HepG2 (cell line): ENCODE data around the gene WDR59. TPM values are rescaled to one million over a fixed set of nuclear protein-coding genes. Genes with fewer than 3 reads are reported as not detected.

Source experiments
- ATAC-seq: fragments of 200-7000 bp; cut with Tn5 transposase; 3 replicates; pipeline ENCODE4 v1.9.1; 2020; ENCODE audit warnings: mild to moderate bottlenecking, moderate library complexity
- BruUV-seq: library from RNA; stranded (reverse); fragments of 400-500 nt; replicated peaks from 2 replicates; lab custom pipeline; 2021; lab: Mats Ljungman, UMichigan
- CTCF ChIA-PET: fragments of 300-600 bp; formaldehyde crosslinking; extraction: SDS; loops from one replicate; lab custom pipeline; 2021; ENCODE audit warnings: low total read pairs, inconsistent platforms, low intra/inter-chr PET ratio; lab: Yijun Ruan, JAX
- POLR2A ChIA-PET: fragments of 350-600 bp; sonication (Branson Sonifier 250); formaldehyde crosslinking; loops from one replicate; lab custom pipeline; 2020; ENCODE audit warnings: antibody characterized with exemption, inconsistent platforms; lab: Yijun Ruan, JAX
- DNase-seq: peaks from one replicate; pipeline ENCODE4 v3.0.0-alpha.2; 2015; ENCODE audit warnings: low spot score
- FAIRE-seq: peaks from 3 replicates; lab custom pipeline; 2011; peaks lifted over from hg19 to GRCh38; lab: Jason Lieb, UNC
- H2AFZ ChIP-seq: one replicate; pipeline ENCODE4 v1.6.1; 2011; ENCODE audit warnings: low read length, inconsistent platforms
- H3K27ac ChIP-seq: fragments of 300-600 bp; 3 replicates; pipeline ENCODE4 v1.8.0; 2011; ENCODE audit warnings: mixed run types, mild to moderate bottlenecking, mixed read lengths, low read length, inconsistent platforms; ENCODE audit not compliant: insufficient read depth; ENCODE audit errors: extremely low read length
- H3K27me3 ChIP-seq, 2 experiments: fragments of 200-600 bp in 1 of 2; 2 replicates in 1 of 2; 3 replicates in 1 of 2; pipeline versions ENCODE4 v1.6.0 to v1.8.0; 2011; ENCODE audit warnings: low read length in 2 of 2, mild to moderate bottlenecking in 2 of 2, moderate library complexity in 2 of 2, inconsistent platforms in 1 of 2; ENCODE audit not compliant: insufficient read depth in 2 of 2, control insufficient read depth in 1 of 2
- H3K36me3 ChIP-seq, 2 experiments: fragments of 200-600 bp in 1 of 2; replicated peaks in 1 of 2; 2 replicates in 1 of 2; 3 replicates in 1 of 2; pipeline versions ENCODE4 v1.5.1 to v1.8.0; 2011; ENCODE audit warnings: low read length in 2 of 2, inconsistent platforms in 1 of 2; ENCODE audit not compliant: insufficient read depth in 2 of 2, control insufficient read depth in 1 of 2
- H3K4me1 ChIP-seq: 2 replicates; pipeline ENCODE4 v1.5.1; 2012; ENCODE audit warnings: low read length, inconsistent platforms; ENCODE audit not compliant: insufficient read depth
- H3K4me2 ChIP-seq: 2 replicates; pipeline ENCODE4 v1.6.0; 2011; ENCODE audit warnings: low read depth, low read length, inconsistent platforms
- H3K4me3 ChIP-seq, 3 experiments: fragments of 200-600 bp in 1 of 3; sonication (generic), shearing (Covaris generic) in 1 of 3; replicated peaks in 1 of 3; 2 replicates each; pipeline ENCODE4 v1.5.1; 2011 to 2016; ENCODE audit warnings: low read length in 3 of 3, inconsistent platforms in 2 of 3, low read depth in 2 of 3, mild to moderate bottlenecking in 2 of 3, control low read depth in 1 of 3, mixed read lengths in 1 of 3; ENCODE audit not compliant: insufficient read depth in 1 of 3
- H3K79me2 ChIP-seq: one replicate; pipeline ENCODE4 v1.6.1; 2011; ENCODE audit warnings: low read length, inconsistent platforms; ENCODE audit not compliant: insufficient read depth
- H3K9ac ChIP-seq: 2 replicates; pipeline ENCODE4 v1.6.0; 2011; ENCODE audit warnings: mild to moderate bottlenecking, low read depth, low read length, inconsistent platforms; ENCODE audit not compliant: insufficient read depth
- H3K9me3 ChIP-seq: 2 replicates; pipeline ENCODE4 v1.5.1; 2012; ENCODE audit warnings: mild to moderate bottlenecking, low read length
- H4K20me1 ChIP-seq: 2 replicates; pipeline ENCODE4 v1.6.0; 2011; ENCODE audit warnings: inconsistent platforms, mild to moderate bottlenecking, low read length, moderate library complexity; ENCODE audit not compliant: insufficient read depth
- CHCHD3 ChIP-seq: sonication (generic); formaldehyde crosslinking; IDR thresholded peaks from 2 replicates; pipeline ENCODE4 v1.8.0; 2022; ENCODE audit warnings: mild to moderate bottlenecking, missing genetic modification reagents, moderate library complexity
- GPN1 ChIP-seq: sonication (generic); formaldehyde crosslinking; IDR thresholded peaks from 2 replicates; pipeline ENCODE4 v1.5.1; 2020; ENCODE audit warnings: missing genetic modification reagents, borderline replicate concordance
- KIAA2018 ChIP-seq: sonication (generic); formaldehyde crosslinking; IDR thresholded peaks from 2 replicates; pipeline ENCODE4 v1.5.0; 2020; ENCODE audit warnings: mild to moderate bottlenecking, missing genetic modification reagents, borderline replicate concordance
- NCOA1 ChIP-seq: sonication (generic); formaldehyde crosslinking; IDR thresholded peaks from 2 replicates; pipeline ENCODE4 v1.9.0; 2021; ENCODE audit warnings: missing genetic modification reagents
- THRA ChIP-seq: sonication (generic); formaldehyde crosslinking; IDR thresholded peaks from 2 replicates; pipeline ENCODE4 v1.4.0; 2020; ENCODE audit warnings: missing genetic modification reagents, borderline replicate concordance
- U2AF1 ChIP-seq: fragments of 200-400 bp; formaldehyde crosslinking; optimal IDR thresholded peaks from 2 replicates; pipeline ENCODE3; 2017; ENCODE audit warnings: mild to moderate bottlenecking, low read depth, low read length
- ZBTB20 ChIP-seq: sonication (generic); formaldehyde crosslinking; IDR thresholded peaks from 2 replicates; pipeline ENCODE4 v1.8.1; 2023; ENCODE audit warnings: missing genetic modification reagents, low read depth, mild to moderate bottlenecking, borderline replicate concordance
- ZFP36 ChIP-seq: fragments of 150-350 bp; IDR thresholded peaks from 2 replicates; pipeline ENCODE4 v1.6.1; 2018; ENCODE audit warnings: borderline replicate concordance, low read length, low read depth; ENCODE audit not compliant: partially characterized antibody
- ZNF160 ChIP-seq: sonication (generic); formaldehyde crosslinking; IDR thresholded peaks from 2 replicates; pipeline ENCODE4 v1.8.0; 2022; ENCODE audit warnings: mild to moderate bottlenecking, inconsistent platforms, missing genetic modification reagents
- ZNF333 ChIP-seq: sonication (generic); formaldehyde crosslinking; IDR thresholded peaks from 2 replicates; pipeline ENCODE4 v1.4.0; 2020; ENCODE audit warnings: mild to moderate bottlenecking, missing genetic modification reagents, borderline replicate concordance
- ZNF337 ChIP-seq: sonication (generic); formaldehyde crosslinking; IDR thresholded peaks from 2 replicates; pipeline ENCODE4 v1.5.1; 2020; ENCODE audit warnings: missing genetic modification reagents, low read depth, mild to moderate bottlenecking, borderline replicate concordance
- ZNF430 ChIP-seq: sonication (generic); formaldehyde crosslinking; IDR thresholded peaks from 2 replicates; pipeline ENCODE4 v1.9.0; 2021; ENCODE audit warnings: mild to moderate bottlenecking, missing genetic modification reagents
- WGBS: methylation state at CpG from one replicate; pipeline ENCODE4 v1.1.6; 2017; ENCODE audit warnings: low lambda C conversion rate; 5-methylcytosine and 5-hydroxymethylcytosine counted together
- in situ Hi-C: cut with HindIII; loops from 2 replicates; pipeline ENCODE4 v1.10.0; 2017; ENCODE audit warnings: low pct_unique_long_range_greater_than_20kb; ENCODE audit not compliant: extremely low pct_ligation_motif_present
- intact Hi-C: fragments of 100-400 bp; cut with micrococcal nuclease; formaldehyde crosslinking; loops from one replicate; pipeline ENCODE4 v1.10.0; 2022; ENCODE audit not compliant: unreplicated experiment
- polyA plus RNA-seq, 8 experiments: library from polyadenylated mRNA; depleted of rRNA in 3 of 8; stranded (reverse) in 7 of 8; unstranded in 1 of 8; fragments of >200 nt; fragmentation: Illumina TruSeq in 4 of 8; extraction: Trizol in 4 of 8; gene quantifications; 2 replicates each; pipeline versions ENCODE4 v1.2.1 to v1.2.3, GENCODE V29; 2011 to 2016; ENCODE audit warnings: low read depth in 4 of 8, missing spikeins in 1 of 8, mixed read lengths in 1 of 8; ENCODE audit not compliant: insufficient read depth in 1 of 8
- total RNA-seq, 5 experiments: library from RNA; depleted of rRNA; stranded (reverse); fragments of >200 nt; fragmentation: Illumina TruSeq; extraction: Trizol; gene quantifications; 2 replicates each; pipeline ENCODE4 v1.2.3, GENCODE V29; 2016; ENCODE audit warnings: low read depth in 1 of 5
- TF ChIP-seq, protein P1 (sequence below): sonication (generic); formaldehyde crosslinking; IDR thresholded peaks from 2 replicates; pipeline ENCODE4 v1.4.0; 2020; ENCODE audit warnings: missing genetic modification reagents

The WDR59 gene
- total and polyA plus RNA-seq, 2 of the 13 experiments (the other 11 are each of a cell fraction or from before 2014, with no cell fraction given): 65.2 to 306 TPM

DNA sequence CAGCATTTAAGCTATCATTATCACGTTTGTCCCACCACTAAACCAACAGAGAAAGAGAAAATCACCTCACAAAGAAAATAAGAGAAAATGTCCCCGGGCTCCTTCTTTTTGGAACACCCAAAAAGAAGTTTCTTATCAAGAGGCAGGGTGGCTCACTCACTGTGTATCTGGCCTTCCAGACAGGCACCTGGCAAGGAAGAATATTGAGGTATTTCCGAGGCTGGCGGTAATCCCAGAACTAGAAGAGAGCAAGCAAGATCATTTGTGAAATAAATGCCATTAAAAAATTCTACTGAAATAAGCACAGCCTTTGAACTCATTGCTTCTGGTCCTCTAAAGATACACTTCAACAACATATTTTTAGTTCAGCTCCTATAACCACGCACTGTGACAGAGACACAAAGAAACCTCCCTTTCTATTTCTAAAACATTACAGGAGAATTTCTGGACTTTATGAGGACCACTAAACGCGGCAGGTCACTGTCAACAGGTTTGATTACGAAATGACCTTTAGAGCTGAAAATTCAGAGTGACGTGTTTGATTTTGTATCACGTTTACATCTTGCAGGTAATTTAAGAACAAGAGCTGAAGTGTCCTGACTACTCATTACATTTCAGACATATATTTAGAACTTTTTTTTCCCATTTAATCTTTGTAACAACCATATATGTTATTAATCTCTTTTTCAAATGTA lies 61.0 kb downstream of the WDR59 start:
- Histone ChIP-seq H3K9me3 (no peaks in the 10 kb centered on the region), H3K27me3 (no peaks in the 10 kb centered on the region), H3K4me1 (peaks cover 66% of the 10 kb centered on the region), H3K4me2 (no peak overlapping the region), H3K4me3 (no peak overlapping the region), H3K36me3 (peaks cover 17 to 52% of the 10 kb centered on the region in 2 experiments), H3K79me2 (peaks cover 7% of the 10 kb centered on the region), H3K9ac (no peak overlapping the region), H3K27ac (peak overlapping the region; percentile 30), H2AFZ (no peak overlapping the region), H4K20me1 (no peaks in the 10 kb centered on the region)
- FAIRE-seq (no peak), ATAC-seq (no peak), DNase-seq (peak; percentile 48)
- CTCF ChIA-PET: no interaction called here
- in situ Hi-C loops: no loop called here
- BruUV-seq: no TSS peak
- 51% methylated on average over 10 of the region's 10 CpGs for WGBS
- intact Hi-C loops: no loop called here
- POLR2A ChIA-PET: interaction anchor here (1.0 kb wide), 1 partner anchor 68 kb away, joined by 5 read pairs; no protein-coding TSS in a partner anchor
- TF ChIP-seq GPN1 (CRISPR knock-in tag) (no peak), THRA (CRISPR knock-in tag) (0 out of 2 replicates have a peak, but pooled peaks have one; percentile 13), ZNF333 (CRISPR knock-in tag) (no peak), CHCHD3 (CRISPR knock-in tag) (no peak), NCOA1 (no peak), ZNF160 (CRISPR knock-in tag) (no peak), ZNF337 (CRISPR knock-in tag) (no peak), ZNF430 (0 out of 2 replicates have a peak, but pooled peaks have one; percentile 47), ZBTB20 (CRISPR knock-in tag) (no peak), ZFP36 (no peak), KIAA2018 (CRISPR knock-in tag) (no peak), U2AF1 (no peak)
- TF ChIP-seq, protein P1, sequence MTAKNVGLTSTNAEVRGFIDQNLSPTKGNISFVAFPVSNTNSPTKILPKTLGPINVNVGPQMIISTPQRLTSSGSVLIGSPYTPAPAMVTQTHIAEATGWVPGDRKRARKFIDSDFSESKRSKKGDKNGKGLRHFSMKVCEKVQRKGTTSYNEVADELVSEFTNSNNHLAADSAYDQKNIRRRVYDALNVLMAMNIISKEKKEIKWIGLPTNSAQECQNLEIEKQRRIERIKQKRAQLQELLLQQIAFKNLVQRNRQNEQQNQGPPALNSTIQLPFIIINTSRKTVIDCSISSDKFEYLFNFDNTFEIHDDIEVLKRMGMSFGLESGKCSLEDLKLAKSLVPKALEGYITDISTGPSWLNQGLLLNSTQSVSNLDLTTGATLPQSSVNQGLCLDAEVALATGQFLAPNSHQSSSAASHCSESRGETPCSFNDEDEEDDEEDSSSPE (CRISPR knock-in tag): peak; percentile 32; the same call in 1 of the 2 replicates
